Measurements from ENCODE around the gene LETM1.

The LETM1 gene

DNA sequence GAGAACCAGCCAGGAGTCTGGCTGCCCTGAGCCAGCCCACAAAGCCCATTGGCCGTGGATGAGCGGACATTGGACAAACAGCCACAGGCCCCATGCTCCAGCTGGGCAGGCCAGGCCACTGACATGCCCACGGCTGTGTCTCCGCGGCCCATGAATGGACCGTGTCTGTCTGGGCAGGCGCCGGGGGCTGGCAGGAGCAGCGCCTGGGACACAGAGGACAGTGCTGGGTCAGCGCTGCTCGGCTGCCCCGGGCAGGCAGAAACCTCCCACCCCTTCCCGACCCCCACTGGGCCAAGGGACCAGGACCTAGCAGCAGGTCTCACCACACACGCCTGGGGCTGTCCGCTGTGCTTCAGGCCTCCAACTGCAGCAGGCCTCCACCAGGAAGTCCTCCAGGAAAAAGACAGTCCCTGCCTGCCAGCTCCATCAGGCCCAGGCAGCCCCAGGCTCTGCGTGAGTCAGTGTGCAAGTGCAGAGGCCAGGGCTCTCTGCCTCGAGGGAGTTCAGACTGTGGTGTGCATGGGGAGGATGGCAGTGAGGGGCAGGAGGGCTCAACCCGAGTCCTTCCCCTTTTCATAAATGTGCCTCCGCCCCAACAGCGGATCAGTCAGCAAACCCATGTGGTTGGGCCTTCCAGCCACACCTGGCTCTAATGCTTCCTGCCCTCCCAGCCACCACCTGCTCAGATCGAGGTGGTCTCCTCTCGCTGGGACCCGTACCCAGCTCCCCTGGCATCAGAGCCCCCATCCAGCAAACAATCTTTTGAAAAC lies 80.0 kb downstream of the LETM1 start:
- no peak for DNase-seq

DNA sequence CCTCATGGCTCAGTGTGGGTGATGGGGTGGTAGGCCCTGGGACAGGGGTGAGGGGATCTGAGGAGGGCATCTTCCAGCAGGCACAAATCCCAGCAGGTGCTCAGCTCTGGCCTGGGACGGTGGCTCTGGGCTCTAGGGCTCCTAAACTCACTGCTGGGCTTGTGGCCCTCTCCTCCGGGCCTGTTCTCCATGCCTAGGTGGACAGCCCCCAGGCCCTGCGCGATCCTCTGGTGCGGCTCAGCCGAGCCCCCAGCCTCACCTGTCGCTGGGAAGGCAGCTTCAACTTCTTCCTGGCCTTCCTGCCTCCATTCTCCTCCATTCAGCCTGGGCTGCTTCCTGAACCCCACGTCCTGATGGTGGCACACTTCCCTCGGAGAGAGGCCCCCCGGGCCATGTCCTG lies 82.2 kb downstream of the LETM1 start:
- no peak for DNase-seq

DNA sequence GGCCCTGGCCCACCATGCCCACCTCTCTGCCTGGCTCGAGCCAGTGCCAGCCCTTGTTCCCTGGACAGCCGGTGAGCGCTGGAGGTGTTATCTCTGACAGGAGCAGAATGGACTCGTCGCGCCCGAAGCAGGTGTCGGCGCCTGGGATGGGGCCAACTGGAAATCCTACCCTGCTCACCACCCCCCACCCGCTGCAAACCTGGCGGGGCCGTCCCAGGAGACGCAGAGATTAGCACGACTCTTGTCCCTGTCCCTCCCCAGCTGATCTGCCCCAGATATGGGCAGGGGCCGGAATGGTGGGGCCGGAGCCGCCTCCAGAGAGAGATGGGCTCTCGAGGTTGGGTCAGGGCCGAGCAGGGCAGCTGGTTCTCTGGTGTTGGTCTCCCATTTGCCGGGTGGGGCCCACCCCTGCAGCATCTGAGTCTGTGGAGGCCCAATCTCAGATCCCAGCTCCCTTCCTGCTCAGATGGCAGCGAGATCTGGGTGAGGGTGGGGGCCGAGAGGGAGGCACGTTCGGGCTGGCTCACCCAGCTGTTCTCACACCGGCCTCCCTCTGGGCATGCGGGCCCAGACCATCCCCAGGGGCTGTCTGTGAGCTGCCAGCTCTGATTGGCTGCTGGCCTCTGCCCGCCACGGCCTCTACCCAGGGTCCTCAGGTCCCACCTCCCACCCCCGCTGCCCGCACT lies 83.0 kb downstream of the LETM1 start:
- DNase-seq = no peak

DNA sequence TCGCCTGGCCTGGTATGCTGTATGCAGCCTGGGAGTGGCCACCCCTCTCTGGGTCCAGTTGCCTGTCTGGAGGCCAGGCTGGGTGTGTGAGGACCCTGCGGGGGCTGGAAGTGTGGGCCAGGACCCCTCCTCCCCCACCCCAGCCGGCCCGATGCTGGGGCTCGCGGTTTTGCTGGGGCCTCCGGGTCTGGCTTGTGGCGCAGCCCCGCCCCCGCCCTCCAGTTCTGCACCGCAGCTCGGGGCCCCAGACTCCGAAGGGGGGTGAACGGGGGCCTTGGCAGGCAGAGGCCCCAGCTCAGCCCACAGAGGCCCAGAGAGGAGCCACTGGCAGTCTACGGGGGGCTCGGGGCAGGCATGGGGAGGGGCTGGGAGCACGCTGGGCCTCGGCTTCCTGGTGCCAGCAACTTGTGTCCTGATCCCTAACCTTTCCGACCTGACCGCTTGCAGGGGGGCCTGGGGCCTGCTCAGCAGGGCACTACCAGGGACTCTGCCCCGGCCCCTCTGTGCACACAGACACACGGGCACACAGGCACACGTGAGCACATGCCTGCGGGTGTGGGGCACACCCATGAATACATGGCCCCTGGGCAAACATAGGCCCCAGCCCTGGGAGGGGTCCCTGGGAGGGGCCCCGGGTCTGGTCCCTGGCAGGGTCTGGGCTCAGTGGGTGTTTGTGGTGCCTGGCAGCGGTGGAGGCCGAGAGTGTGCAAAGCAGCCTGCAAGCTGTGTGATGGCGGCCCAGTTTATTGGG lies 84.2 kb downstream of the LETM1 start:
- DNase-seq = no peak

DNA sequence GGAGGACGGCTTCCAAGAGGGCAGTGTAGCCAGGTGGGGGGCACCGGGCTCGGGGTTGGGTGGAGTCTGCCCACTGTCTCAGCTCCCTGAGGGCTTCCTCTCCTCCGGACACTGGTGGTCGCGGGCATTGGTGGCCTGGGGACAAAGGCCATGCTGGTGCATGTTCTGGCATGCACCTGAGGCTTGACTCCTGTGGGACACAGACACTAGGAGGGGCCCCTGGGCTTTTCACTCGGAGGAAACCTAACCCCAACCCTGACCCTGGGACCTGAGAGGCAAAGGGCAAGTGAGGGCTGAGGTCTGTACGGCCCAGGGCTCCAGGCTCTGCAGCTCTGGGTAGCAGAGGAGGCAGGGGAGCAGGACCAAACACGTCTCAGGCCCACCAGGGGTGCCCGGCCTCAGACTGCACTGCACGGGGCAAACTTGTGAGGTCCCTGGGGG lies 85.1 kb downstream of the LETM1 start:
- no peak for DNase-seq

DNA sequence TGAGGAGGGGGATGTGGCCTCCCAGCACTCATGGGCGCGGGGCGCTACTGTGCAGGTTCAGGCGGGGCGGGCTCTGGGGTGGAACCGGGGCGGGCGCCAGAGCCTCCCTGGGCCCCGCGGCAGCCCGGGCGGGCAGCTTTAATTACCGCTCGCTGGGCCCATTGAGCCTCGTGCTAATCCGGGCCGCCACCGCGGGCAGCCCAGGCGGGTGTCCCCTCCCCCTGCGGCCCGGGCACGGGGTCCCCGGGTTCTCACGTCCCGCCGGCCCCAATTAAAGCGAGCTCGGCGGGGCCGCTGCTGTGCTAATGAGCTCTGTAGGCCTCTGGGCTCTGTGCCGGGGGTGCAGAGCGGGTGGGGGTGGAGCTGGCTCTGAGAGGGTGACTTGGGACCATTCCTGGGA lies 85.7 kb downstream of the LETM1 start:
- no peak for DNase-seq

DNA sequence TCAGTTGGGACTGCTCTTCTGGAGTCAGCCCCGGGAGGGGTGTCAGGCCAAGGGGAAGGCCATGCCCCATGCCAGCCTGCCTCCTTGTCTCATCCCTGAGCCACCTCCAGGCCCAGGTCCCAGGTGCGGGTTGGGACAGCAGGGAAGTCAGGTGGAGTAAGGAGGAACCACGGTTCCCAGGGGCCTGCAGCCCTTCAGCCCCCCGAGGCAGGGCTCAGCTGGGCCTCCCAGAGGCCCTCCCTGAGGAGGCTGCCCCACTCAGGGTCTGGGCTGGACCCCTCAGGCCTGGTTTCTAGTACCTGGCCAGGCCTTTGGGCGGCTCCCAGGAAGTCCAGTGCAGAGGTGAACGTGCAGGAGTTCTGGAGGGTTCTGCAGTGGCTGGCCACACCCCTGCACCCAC lies 86.3 kb downstream of the LETM1 start:
- no peak for DNase-seq

DNA sequence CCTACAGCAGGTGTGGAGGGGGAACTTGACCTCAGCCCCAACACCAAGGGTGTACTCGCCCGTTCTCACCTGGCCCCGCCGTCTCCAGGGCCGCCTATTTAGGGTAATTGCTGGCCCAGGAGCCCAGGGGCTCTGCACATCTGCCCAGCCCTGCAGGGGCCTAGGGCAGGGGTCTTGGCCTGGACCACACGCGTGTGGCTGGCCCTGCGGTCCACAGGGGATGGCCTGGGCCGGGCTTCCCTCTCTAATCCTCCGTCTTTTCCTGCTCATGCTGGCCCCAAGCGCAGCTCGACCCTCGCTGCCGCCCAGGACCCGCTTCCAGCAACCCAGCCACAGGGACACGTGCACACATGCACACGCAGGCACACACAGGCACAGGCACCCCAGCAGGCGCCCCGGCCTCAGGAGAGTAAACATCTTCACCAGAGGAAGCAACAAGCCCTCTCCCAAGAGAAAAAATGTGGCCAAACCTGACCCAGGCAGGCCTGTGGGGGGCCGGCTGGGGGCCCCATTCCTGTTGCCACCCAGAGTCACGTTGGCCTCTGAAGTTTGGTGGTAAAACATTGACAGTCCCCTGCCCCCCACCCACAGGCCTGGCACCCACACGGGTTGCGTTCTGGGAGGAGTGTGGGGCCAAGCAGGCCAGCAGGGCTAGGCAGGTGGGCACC lies 87.5 kb downstream of the LETM1 start:
- DNase-seq = no peak

DNA sequence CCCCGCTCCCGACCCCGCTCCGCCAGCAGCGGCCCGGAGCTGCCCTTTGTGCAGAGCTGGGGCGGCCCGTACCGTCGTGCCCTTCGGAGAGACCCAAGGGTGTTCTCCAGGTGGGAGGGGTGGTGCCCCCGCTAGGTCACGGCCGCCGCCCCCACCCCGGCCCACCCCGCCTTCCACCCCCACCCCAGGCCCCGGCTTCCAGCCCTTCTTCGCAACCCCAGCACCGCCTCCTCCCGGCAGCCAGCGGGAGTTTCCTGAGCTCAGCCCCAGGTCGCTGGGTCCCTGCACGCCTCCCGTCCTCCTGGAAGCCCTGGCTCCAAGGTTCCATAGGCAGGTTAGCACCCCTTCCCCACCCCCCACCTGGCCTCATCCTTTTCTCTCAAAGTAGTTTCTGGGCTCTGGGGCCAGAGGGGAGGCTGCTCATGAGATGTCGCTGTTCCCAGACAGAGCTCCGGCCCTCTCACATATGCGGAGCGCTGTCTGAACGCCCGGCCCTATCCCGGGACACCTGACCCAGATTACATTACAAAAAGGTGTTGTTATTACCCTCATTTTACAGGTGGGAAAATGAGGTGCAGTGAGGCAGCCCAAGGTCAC lies 88.1 kb downstream of the LETM1 start:
- DNase-seq = peak; percentile 30 to 54

DNA sequence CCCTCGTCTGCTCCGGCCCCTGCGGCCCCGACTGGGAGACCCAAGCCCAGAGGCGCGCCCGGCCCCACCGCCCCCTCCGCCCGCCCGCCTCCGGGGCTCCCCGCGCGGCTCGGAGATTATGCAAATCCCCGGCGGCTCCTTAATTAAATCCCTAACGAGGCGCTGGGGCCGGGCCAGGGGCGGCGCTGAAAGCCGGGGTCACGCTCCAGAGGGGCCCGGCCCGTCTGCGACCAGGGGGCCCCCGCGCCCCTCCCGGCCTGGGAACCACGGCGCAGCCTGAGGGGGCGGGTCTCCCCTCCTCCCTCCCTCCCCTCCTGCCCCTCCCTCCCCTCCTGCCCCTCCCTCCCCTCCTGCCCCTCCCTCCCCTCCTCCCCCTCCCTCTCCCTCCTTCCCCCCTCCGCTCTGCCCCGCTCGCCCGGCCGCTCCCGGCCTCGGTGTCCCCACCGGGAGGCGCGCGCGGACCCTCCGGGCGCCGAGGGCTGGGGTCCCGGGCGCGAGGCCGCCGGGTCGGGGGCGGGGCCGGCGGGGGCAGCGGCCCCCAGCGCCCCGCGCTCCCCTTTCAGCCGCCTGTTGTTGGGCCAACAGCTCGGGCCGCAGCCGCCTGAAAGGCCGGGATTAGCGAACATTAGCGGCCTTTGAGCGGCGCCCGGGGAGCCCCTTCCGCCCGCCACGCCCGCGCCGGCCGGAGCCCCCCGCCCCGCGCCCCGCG lies 88.7 kb downstream of the LETM1 start:
- no peak for DNase-seq

DNA sequence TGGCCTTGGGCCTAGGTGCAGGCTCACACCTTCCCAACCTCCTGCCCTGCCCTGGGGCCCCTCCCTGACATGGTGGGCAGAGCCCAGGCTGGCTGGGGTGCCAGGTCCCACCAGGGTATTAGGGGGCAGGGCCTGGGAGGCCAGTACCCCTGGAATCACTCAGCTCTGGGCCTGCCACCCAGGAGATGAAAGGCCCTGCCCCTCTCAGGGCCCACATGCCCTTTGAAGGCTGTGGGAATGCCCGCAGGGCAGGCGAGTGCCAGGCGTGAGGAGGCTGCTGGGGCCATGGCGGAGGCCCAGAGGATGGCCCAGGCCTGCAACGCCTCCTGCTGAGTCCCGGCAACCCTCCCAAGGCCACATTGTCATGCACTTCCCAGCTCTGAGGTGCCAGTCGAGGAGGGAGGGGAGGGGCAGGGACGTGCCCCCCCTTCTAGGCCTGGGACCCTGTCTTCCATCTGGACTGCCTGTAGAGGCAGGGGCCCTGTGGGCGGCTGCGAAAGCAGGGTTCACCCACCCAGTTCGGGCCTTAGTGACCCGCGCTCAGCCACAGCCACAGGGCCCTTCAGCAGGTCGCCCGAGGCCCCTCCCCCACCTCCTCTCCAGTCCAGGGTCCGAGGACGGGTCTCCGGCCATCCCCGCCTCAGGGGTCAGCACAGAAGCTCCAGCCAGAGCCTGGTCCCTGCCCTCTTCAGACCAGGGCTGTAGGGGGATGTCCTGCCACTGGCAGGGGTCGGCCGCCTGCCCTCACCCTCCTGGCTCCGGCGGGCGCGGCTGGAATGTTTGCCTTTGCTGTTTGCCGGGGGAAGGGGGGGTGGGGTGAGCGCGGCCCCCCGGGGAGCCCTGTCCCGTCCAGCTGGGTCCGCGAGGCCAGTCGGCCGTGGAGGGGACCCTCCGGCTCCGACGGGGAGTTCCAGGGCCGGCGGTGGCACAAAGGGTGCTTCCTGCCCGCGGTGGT lies 89.6 kb downstream of the LETM1 start:
- DNase-seq = no peak

DNA sequence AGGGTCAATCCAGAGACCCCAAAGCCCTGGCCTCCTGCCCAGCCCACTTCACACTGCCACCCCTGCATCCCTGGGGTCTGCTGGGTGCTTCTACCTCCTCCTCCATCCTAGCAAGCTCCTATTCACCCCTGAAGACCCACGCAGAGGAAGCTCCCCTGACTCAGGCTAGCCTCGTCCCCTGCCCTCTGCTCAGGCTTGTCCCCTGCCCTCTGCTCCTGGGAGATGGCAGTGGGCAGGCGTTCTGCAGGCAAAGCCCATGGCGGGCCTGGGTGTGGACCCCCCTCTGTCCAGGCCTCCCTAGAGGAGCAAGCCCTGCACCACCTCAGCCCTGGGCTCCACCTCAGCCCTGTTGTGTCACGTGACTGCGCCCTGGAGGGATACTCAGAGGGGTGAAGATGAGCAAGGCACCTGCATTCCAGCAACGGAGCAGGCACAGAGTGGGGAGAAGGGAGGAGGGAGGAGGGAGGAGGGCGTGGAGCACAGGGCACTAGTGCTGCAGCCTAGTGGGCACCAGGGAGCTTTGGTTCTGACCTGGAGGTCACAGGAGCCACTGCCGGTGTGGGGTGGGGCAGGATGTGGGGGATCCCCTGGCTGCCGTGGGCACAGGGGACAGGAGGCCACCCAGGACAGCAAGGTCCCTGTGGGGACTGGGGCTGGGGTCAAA lies 90.4 kb downstream of the LETM1 start:
- DNase-seq = no peak

DNA sequence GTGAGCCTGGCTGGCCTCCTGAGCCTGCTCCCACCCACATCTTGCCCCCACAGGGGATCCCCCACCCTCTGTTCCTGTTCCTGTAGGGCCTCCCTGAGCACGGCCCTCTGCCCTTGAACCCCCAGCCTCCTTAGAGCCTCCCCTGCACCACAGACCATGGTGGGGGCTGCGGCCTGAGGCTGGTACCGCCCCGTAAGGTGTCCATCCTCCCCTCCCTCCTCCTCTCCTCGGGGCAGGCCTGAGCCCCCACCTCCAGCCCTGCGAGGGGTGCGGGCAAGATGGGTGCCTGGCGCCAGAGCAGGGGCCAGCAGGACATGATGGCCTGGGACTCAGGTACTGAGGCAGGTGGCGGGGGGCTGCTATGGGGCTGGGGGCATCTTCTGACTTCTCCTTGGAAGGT lies 91.3 kb downstream of the LETM1 start:
- no peak for DNase-seq

DNA sequence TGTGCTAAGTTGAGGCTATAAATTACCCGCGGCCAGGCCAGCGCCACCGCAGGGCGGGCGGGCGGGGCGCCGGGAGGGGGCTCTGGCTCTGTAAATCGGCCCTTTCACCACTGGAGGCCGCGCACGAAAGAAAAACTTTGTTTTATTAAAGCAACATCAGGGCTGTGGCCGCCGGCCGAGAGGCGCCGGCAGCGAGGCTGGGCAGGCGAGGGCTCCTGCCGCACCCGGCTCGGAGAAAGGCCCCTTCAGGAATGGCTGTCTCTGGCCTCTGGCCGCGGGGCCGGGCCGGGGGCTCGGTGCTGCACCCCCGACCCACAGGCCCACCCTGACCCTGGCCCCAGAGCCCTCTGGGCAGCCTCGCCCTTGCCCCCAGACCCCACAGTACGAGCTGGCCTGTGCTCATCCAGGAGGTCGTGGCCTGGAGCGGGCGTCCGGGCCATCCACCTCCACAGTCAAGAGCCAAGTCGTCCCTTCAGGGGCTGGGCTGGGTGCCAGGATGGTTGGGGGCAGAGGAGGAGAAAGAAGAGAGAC lies 92.3 kb downstream of the LETM1 start:
- DNase-seq = no peak

DNA sequence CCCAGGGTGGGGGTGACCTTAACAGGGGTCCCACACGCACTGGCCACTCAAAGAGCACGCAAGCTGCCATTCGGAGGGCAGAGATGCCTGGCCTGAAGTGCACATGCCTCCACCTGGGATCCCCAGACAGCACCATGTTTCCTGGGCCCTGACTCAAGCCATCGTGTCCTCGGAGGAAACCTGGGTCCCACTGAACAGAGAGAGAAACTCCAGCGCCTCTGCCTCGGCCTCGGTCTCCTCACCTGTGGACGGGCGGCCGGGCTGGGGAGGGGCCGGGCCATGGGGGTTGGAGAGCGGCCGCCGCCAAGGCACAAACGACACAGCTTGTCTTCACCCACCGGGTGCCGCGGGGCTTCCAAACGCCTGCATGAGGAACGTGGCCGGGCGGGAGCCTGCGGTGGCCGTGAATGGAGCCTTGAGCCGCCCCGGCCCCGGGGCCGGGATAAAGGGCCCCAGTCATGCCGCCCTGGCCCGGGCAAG lies 92.8 kb downstream of the LETM1 start:
- DNase-seq = no peak

DNA sequence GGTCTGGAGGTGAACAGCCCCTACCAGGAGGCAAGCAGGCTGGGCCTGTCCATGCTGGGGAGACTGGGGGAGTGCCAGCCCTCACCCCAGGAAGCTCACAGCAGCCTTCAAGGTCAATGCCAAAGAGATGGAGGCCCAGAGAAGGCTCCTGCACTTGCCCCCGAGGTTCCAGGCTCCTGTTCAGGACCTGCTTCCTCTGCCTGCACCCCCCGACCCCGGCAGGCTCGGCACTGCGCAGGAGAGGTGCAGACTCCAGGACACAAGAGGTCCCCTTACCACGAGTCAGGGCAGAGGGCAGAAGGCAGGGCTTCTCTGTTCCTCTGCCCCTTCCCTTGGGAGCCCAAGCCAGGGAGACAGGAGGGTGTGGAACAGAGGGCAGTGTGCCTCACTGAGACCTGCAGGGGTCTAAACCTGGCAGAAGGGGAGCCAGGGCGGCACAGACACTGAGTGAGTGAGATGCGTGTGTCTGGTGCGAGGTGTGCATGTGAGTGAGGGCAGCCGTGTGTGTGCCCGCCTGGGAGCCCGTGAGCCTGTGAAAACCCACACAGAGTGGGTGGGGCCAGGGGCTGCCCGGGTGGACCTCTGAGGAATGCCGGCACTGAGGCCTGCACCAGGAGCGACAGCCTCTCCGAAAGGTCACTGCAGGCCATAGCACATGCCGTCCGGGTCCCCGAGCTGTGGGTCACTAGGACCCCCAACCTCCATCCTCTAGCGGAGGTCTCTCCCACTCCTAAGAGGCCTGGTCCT lies 93.5 kb downstream of the LETM1 start:
- DNase-seq = no peak
